Glutamatergic neuron (in vitro differentiated cells): ENCODE measurements around the gene ETV6. TPM values are rescaled to one million over a fixed set of nuclear protein-coding genes. Genes with fewer than 3 reads are reported as not detected.

Experiments
- DNase-seq: peaks from one replicate; pipeline ENCODE4 v3.0.0; 2022
- H3K27ac Mint-ChIP-seq: one replicate; pipeline ENCODE4 v1.8.0; 2020; ENCODE audit warnings: mild to moderate bottlenecking, mixed read lengths, inconsistent platforms; ENCODE audit not compliant: unreplicated experiment
- H3K27me3 Mint-ChIP-seq: one replicate; pipeline ENCODE4 v1.8.0; 2020; ENCODE audit warnings: mild to moderate bottlenecking, moderate library complexity, mixed read lengths, inconsistent platforms; ENCODE audit not compliant: unreplicated experiment
- H3K36me3 Mint-ChIP-seq: one replicate; pipeline ENCODE4 v1.8.0; 2020; ENCODE audit warnings: mild to moderate bottlenecking, mixed read lengths, inconsistent platforms; ENCODE audit not compliant: unreplicated experiment
- H3K4me1 Mint-ChIP-seq: one replicate; pipeline ENCODE4 v1.8.0; 2020; ENCODE audit warnings: mild to moderate bottlenecking, low read depth, mixed read lengths, inconsistent platforms; ENCODE audit not compliant: unreplicated experiment
- H3K4me3 Mint-ChIP-seq: one replicate; pipeline ENCODE4 v1.8.0; 2020; ENCODE audit warnings: mild to moderate bottlenecking, mixed read lengths, inconsistent platforms; ENCODE audit not compliant: unreplicated experiment
- H3K9me3 Mint-ChIP-seq: one replicate; pipeline ENCODE4 v1.8.0; 2020; ENCODE audit warnings: mild to moderate bottlenecking, moderate library complexity, mixed read lengths, inconsistent platforms; ENCODE audit not compliant: unreplicated experiment
- total RNA-seq: library from RNA; stranded (reverse); fragmentation: NEBNext Ultra II Directional; extraction: Animal tissue kit (Norgen Biotek cat#: 25700); gene quantifications from one replicate; pipeline ENCODE4 v1.2.1, GENCODE V29; 2021; ENCODE audit not compliant: unreplicated experiment
- TF ChIP-seq, protein P1 (sequence below): fragments of 200-600 bp; sonication (generic); IDR thresholded peaks from one replicate; pipeline ENCODE4 v1.5.0; 2021; ENCODE audit not compliant: partially characterized antibody, unreplicated experiment

ETV6 gene
- total RNA-seq, 1 donor from 2014 or later: 10.1 TPM

DNA sequence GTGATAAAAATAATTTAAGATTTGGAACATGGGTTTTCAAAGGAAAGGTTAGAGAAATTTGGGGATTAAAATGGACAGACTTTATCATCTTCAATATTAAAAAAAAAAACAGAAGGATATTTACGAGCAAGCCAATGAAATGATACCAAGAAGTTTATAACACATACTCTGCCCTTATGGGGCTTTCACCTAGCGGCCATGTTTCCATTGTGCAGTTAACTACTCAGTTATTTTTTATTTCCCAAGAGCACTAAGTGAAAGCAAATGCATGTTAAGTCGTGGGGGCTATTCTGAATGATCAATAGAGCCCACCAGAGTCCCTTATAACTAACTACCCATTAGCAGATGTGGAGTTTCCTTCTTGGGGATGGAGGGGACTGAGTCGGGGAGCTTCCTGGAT lies 53.9 kb downstream of the ETV6 start:
- H3K27ac Mint-ChIP-seq: no peak overlapping the region
- TF ChIP-seq, protein P1, sequence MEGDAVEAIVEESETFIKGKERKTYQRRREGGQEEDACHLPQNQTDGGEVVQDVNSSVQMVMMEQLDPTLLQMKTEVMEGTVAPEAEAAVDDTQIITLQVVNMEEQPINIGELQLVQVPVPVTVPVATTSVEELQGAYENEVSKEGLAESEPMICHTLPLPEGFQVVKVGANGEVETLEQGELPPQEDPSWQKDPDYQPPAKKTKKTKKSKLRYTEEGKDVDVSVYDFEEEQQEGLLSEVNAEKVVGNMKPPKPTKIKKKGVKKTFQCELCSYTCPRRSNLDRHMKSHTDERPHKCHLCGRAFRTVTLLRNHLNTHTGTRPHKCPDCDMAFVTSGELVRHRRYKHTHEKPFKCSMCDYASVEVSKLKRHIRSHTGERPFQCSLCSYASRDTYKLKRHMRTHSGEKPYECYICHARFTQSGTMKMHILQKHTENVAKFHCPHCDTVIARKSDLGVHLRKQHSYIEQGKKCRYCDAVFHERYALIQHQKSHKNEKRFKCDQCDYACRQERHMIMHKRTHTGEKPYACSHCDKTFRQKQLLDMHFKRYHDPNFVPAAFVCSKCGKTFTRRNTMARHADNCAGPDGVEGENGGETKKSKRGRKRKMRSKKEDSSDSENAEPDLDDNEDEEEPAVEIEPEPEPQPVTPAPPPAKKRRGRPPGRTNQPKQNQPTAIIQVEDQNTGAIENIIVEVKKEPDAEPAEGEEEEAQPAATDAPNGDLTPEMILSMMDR: no peak
- no peaks in the 10 kb centered on the region for H3K36me3 Mint-ChIP-seq
- DNase-seq: no peak
- H3K27me3 Mint-ChIP-seq: no peaks in the 10 kb centered on the region
- peaks cover 4% of the 10 kb centered on the region for H3K4me1 Mint-ChIP-seq
- no peak overlapping the region for H3K4me3 Mint-ChIP-seq
- no peaks in the 10 kb centered on the region for H3K9me3 Mint-ChIP-seq

DNA sequence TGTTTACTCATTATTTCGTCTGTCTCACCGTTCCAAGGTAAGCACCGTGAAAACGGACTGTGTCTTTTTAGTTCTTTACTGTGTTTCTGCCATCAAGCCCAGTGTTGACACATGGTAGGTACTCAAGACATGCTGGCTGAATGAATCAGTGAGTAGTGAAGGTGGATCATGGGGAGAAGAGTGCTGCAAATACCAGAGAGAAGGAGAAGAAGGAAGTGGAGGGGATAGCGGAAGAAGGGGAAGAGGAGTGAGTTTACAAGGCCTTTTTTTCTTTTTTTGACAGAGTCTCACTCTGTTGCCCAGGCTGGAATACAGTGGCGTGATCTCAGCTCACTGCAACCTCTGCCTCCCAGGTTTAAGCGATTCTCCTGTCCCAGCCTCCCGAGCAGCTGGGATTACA lies 54.6 kb downstream of the ETV6 start:
- no peaks in the 10 kb centered on the region for H3K27me3 Mint-ChIP-seq
- no peak overlapping the region for H3K4me3 Mint-ChIP-seq
- no peaks in the 10 kb centered on the region for H3K9me3 Mint-ChIP-seq
- TF ChIP-seq, protein P1: no peak
- peaks cover 4% of the 10 kb centered on the region for H3K4me1 Mint-ChIP-seq
- no peak for DNase-seq
- no peaks in the 10 kb centered on the region for H3K36me3 Mint-ChIP-seq
- H3K27ac Mint-ChIP-seq: no peak overlapping the region

DNA sequence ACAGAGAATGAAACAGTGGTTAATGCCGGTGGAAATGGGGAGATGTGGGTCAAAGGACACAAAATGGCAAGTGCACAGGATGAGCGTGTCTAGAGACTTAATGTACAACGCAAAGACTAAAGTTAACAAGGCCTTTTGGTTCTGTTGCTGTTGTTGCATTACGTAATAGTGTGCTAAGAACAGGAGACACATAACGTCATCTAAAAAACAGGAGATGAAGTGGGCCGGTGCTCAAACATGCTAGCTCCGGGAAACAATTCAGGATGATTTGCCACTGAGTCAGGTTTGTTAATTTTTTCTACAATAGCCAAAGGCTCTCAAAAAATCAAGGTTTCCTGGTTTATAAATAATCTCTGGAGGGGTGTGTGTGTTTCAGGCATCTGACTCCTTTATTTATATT lies 55.5 kb downstream of the ETV6 start:
- H3K4me1 Mint-ChIP-seq: peaks cover 4% of the 10 kb centered on the region

DNA sequence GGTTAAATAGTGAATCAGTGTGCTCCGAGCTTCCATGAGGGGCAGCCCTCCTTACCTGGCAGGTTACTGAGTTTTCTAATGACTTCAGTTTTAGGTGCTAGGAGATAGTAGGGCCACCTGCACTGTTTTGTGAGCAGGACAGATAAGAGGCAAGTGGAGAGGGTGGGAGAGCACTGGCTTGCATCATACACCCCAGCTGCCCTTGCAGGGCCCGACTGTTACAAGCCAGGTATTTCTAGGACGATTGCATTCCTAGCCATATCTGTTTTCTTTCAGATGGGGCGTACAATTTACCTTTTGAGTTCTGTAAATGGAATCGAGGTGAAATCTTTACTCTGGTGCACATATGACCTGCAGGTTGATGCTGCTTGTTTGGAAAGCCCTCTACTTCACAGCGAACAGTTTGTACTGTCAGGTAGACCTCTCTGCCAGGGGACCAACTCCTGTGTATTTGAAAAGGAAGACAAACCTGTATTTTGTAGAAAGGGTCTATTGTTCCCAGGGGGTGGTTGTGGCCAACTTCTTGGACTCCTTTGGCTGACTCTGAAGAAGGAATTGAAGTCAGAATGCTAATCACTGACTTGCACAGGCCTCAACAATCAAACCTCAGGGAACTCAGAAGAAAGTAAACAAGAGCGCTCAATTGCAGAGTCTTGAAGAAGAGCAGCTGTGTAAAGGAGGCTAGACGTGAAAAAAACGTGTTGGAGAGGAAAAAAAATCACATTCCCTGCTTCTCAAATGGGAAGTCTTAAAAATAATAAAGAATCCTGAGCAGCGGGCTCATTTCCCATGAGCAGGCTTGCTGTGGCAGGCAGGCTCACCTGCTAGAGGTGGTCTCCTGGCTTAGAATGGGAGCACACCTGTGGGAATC lies 57.3 kb downstream of the ETV6 start:
- Mint-ChIP-seq H3K27me3 (no peaks in the 10 kb centered on the region), H3K36me3 (no peaks in the 10 kb centered on the region), H3K4me3 (no peak overlapping the region), H3K27ac (no peak overlapping the region), H3K4me1 (no peaks in the 10 kb centered on the region), H3K9me3 (no peaks in the 10 kb centered on the region)
- TF ChIP-seq, protein P1: no peak
- no peak for DNase-seq

More for the DNA sequence above, 55.5 kb downstream of the ETV6 start:
- TF ChIP-seq, protein P1: no peak
- no peak overlapping the region for H3K27ac Mint-ChIP-seq
- H3K4me3 Mint-ChIP-seq: no peak overlapping the region
- H3K27me3 Mint-ChIP-seq: no peaks in the 10 kb centered on the region
- DNase-seq: no peak
- H3K9me3 Mint-ChIP-seq: no peaks in the 10 kb centered on the region
- no peaks in the 10 kb centered on the region for H3K36me3 Mint-ChIP-seq

DNA sequence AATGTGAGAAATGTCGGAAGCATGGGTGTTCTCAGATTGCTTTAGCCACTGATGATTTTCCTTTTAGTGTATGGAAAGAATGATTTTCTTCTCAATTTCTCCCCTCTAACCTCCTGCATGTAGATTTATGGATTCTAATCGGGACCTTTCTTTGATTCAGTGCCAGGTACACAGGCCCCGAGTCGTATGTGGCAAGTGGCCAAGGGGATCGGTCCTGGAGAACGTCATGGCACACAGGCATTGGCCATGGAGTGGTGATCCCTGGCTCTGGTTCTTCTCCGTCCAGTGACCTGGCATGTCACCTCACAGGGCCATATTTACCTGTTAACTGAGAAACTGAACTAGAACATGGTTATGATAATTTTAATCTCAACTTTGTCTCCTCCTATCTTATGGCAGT lies 58.1 kb downstream of the ETV6 start:
- DNase-seq: no peak
- Mint-ChIP-seq H3K9me3 (no peaks in the 10 kb centered on the region), H3K36me3 (no peaks in the 10 kb centered on the region), H3K4me3 (no peak overlapping the region), H3K27ac (no peak overlapping the region), H3K4me1 (no peaks in the 10 kb centered on the region), H3K27me3 (no peaks in the 10 kb centered on the region)
- TF ChIP-seq, protein P1: no peak
